SK-N-SH treated with all-trans-retinoic acid at 6 μM for 48 hours (cell line): ENCODE measurements around the gene CHCHD6.

Experiments
- ISL1 ChIP-seq: fragments of 250-450 bp; sonication (Bioruptor Pico); IDR thresholded peaks from 2 replicates; pipeline ENCODE4 v2.1.2; 2022; ENCODE audit warnings: mild to moderate bottlenecking, moderate library complexity
- PATZ1 ChIP-seq: fragments of 250-450 bp; sonication (Bioruptor Pico); IDR thresholded peaks from 2 replicates; pipeline ENCODE4 v1.8.0; 2020; ENCODE audit warnings: mild to moderate bottlenecking, moderate library complexity, borderline replicate concordance
- PPARA ChIP-seq: fragments of 250-450 bp; sonication (Bioruptor Pico); IDR thresholded peaks from 2 replicates; pipeline ENCODE4 v1.5.0; 2020; ENCODE audit warnings: mild to moderate bottlenecking, borderline replicate concordance
- RARB ChIP-seq: fragments of 250-450 bp; sonication (Bioruptor Pico); IDR thresholded peaks from 2 replicates; pipeline ENCODE4 v1.8.0; 2021; ENCODE audit warnings: mild to moderate bottlenecking, moderate library complexity
- TSHZ2 ChIP-seq: fragments of 250-450 bp; sonication (Bioruptor Pico); IDR thresholded peaks from 2 replicates; pipeline ENCODE4 v1.5.0; 2020; ENCODE audit warnings: mild to moderate bottlenecking, moderate library complexity
- ZFP3 ChIP-seq: fragments of 250-450 bp; sonication (Bioruptor Pico); IDR thresholded peaks from 2 replicates; pipeline ENCODE4 v1.5.0; 2020; ENCODE audit warnings: mild to moderate bottlenecking, moderate library complexity

GRCh38 chr3:126720596-126720995, 16.6 kb downstream of the CHCHD6 start:
- no peak for TF ChIP-seq PATZ1 (CRISPR knock-in tag)
- no peak for TF ChIP-seq TSHZ2 (CRISPR knock-in tag)
- no peak for TF ChIP-seq PPARA (CRISPR knock-in tag)
- no peak for TF ChIP-seq RARB (CRISPR knock-in tag)
- TF ChIP-seq ISL1 (CRISPR knock-in tag), result no peak
- TF ChIP-seq ZFP3 (CRISPR knock-in tag), result no peak
